A673 (cell line): ENCODE results near the gene VTN. TPM values are rescaled to one million over a fixed set of nuclear protein-coding genes. Genes with fewer than 3 reads are reported as not detected.

ENCODE experiments used
- BruUV-seq: library from RNA; stranded (reverse); fragments of 400-500 nt; replicated peaks from 2 replicates; lab custom pipeline; 2021; lab: Mats Ljungman, UMichigan
- CTCF ChIA-PET: fragments of 300-600 bp; sonication (Branson Sonifier 250); formaldehyde crosslinking; loops from one replicate; lab custom pipeline; 2022; ENCODE audit warnings: antibody characterized with exemption; lab: Charles Lee
- POLR2A ChIA-PET: fragments of 300-600 bp; sonication (Branson Sonifier 250); formaldehyde crosslinking; loops from one replicate; lab custom pipeline; 2022; ENCODE audit warnings: antibody characterized with exemption; ENCODE audit not compliant: low non-redundant PET; lab: Charles Lee
- DNase-seq: peaks from one replicate; pipeline ENCODE4 v3.0.0-alpha.2; 2015; ENCODE audit warnings: low spot score
- H3K27ac ChIP-seq: fragments of 200-600 bp; sonication (generic); 2 replicates; pipeline ENCODE4 v1.5.1; 2016; ENCODE audit warnings: mixed run types, low read depth, mild to moderate bottlenecking, mixed read lengths, antibody characterized with exemption, low read length; ENCODE audit not compliant: poor library complexity, severe bottlenecking
- H3K27me3 ChIP-seq: fragments of 200-600 bp; sonication (generic); replicated peaks from 2 replicates; pipeline ENCODE4 v1.6.1; 2017; ENCODE audit warnings: mixed run types, low read depth, mild to moderate bottlenecking, mixed read lengths, antibody characterized with exemption, low read length; ENCODE audit not compliant: insufficient read depth, poor library complexity
- H3K36me3 ChIP-seq: fragments of 200-600 bp; sonication (generic); 2 replicates; pipeline ENCODE4 v1.6.1; 2016; ENCODE audit warnings: mixed run types, mild to moderate bottlenecking, mixed read lengths, antibody characterized with exemption, low read length; ENCODE audit not compliant: insufficient read depth, poor library complexity, severe bottlenecking
- H3K4me1 ChIP-seq: fragments of 200-600 bp; sonication (generic); 2 replicates; pipeline ENCODE4 v1.6.1; 2017; ENCODE audit warnings: mixed run types, mild to moderate bottlenecking, mixed read lengths, antibody characterized with exemption, low read length; ENCODE audit not compliant: insufficient read depth, poor library complexity, severe bottlenecking
- H3K4me3 ChIP-seq: fragments of 200-600 bp; sonication (generic); 2 replicates; pipeline ENCODE4 v1.5.1; 2016; ENCODE audit warnings: low read depth, mixed run types, mild to moderate bottlenecking, mixed read lengths, low read length; ENCODE audit not compliant: poor library complexity, severe bottlenecking
- H3K9me3 ChIP-seq: fragments of 200-600 bp; sonication (generic); 2 replicates; pipeline ENCODE4 v1.6.1; 2016; ENCODE audit warnings: mixed run types, low read depth, mild to moderate bottlenecking, mixed read lengths, antibody characterized with exemption, low read length; ENCODE audit not compliant: poor library complexity, severe bottlenecking
- CTCF ChIP-seq: fragments of 300-800, 200-600 bp; sonication (generic); conservative IDR thresholded peaks from 2 replicates; pipeline ENCODE4 v1.5.1; 2017; ENCODE audit warnings: low read depth, mild to moderate bottlenecking, antibody characterized with exemption, low read length, moderate library complexity, mixed read lengths
- EZH2 ChIP-seq: fragments of 200-600 bp; sonication (generic); IDR thresholded peaks from 2 replicates; pipeline ENCODE4 v1.6.1; 2017; ENCODE audit warnings: borderline replicate concordance, low read depth, mild to moderate bottlenecking, mixed read lengths, antibody characterized with exemption, low read length; ENCODE audit not compliant: poor library complexity, severe bottlenecking
- intact Hi-C: fragments of 100-400 bp; cut with micrococcal nuclease; formaldehyde crosslinking; loops from one replicate; pipeline ENCODE4 v1.10.0; 2022; ENCODE audit not compliant: unreplicated experiment
- total RNA-seq: library from RNA; stranded (reverse); gene quantifications from 2 replicates; pipeline ENCODE4 v1.2.3, GENCODE V29; 2021

Gene VTN
- total RNA-seq, 1 experiment from 2014 or later: 0.26 TPM

GRCh38 chr17:28320215-28321061 is 49.7 kb downstream of the VTN start:
- Histone ChIP-seq H3K9me3 (no peaks in the 10 kb centered on the region), H3K4me3 (peak overlapping the region; percentile 73), H3K27me3 (no peaks in the 10 kb centered on the region), H3K27ac (peak overlapping the region; percentile 88), H3K36me3 (peaks cover 8% of the 10 kb centered on the region), H3K4me1 (peaks cover 31% of the 10 kb centered on the region)
- CTCF ChIA-PET: interaction anchor here (0.6 kb wide), 1 partner anchor 279 kb away, joined by 4 read pairs; no protein-coding TSS in a partner anchor
- intact Hi-C loops: no loop called here
- BruUV-seq: no TSS peak
- DNase-seq: no peak
- POLR2A ChIA-PET: no interaction called here
- TF ChIP-seq EZH2 (no peak), CTCF (no peak)

DNA sequence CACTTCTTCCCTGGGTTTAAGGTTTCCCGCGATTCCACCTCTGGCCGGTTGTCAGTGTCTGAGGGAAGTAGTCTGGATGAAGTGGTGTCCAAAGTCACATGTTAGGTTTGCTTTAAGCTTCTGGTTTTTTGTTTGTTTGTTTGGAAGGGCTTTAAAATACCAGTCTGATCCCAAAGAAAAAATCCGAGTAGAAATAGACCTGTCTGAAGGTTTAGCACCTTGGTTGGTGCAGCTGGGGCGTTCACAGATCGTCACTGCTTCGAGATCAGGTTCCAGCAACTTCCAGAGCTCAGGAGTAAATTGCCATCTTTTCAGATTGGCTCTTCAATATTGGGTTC is 50.5 kb downstream of the VTN start:
- DNase-seq: no peak
- no TSS peak for BruUV-seq
- intact Hi-C loops: no loop called here
- H3K27me3 ChIP-seq: no peaks in the 10 kb centered on the region
- no peaks in the 10 kb centered on the region for H3K9me3 ChIP-seq
- H3K27ac ChIP-seq: peak overlapping the region; percentile 88
- TF ChIP-seq CTCF (no peak), EZH2 (no peak)
- H3K4me3 ChIP-seq: peak overlapping the region; percentile 73
- no peaks in the 10 kb centered on the region for H3K36me3 ChIP-seq
- H3K4me1 ChIP-seq: peaks cover 31% of the 10 kb centered on the region
- CTCF ChIA-PET: interaction anchor here (0.6 kb wide), 2 partner anchors 279 to 426 kb away, joined by 4 to 6 read pairs; no protein-coding TSS in a partner anchor
- POLR2A ChIA-PET: no interaction called here

- peak within 1 kb of the TSS; percentile 88 for H3K27ac ChIP-seq
- DNase-seq: peak; percentile 98
- H3K36me3 ChIP-seq: no peaks in the 10 kb centered on the region
- H3K9me3 ChIP-seq: no peaks in the 10 kb centered on the region
- POLR2A ChIA-PET: interaction anchor here (0.5 to 0.7 kb wide), 2 partner anchors 165 to 490 kb away, joined by 3 to 4 read pairs; no protein-coding TSS in a partner anchor
- TF ChIP-seq EZH2: no peak
- no peak for TF ChIP-seq CTCF
- no TSS peak for BruUV-seq
- H3K4me3 ChIP-seq: peak within 1 kb of the TSS; percentile 73
- peaks cover 31% of the 10 kb centered on the region for H3K4me1 ChIP-seq
- H3K27me3 ChIP-seq: no peaks in the 10 kb centered on the region
- CTCF ChIA-PET: interaction anchor here (0.6 kb wide), 1 partner anchor 427 kb away, joined by 6 read pairs; no protein-coding TSS in a partner anchor
- intact Hi-C loops: no loop called here
Measured at GRCh38 chr17:28318759-28319597, 51.1 kb downstream of the VTN start, which contains the start of gene TMEM97. Gene TMEM97, plus strand, starts transcription at chr17:28319200. Its CDS starts 40 bp downstream, at chr17:28319240.
